Sciatic nerve (tissue), 1 donor: ENCODE measurements around the gene ZNF730. TPM values are rescaled to one million over a fixed set of nuclear protein-coding genes. Genes with fewer than 3 reads are reported as not detected.

Experiments used
- total RNA-seq: library from RNA; stranded (reverse); fragmentation: NEBNext Ultra II Directional; extraction: Animal tissue kit (Norgen Biotek cat#: 25700); gene quantifications from one replicate; pipeline ENCODE4 v1.2.1, GENCODE V29; 2021
- donor health status: DM: no; HTN: no; CAD: no.

The ZNF730 gene
- total RNA-seq, 1 donor from 2014 or later = 1.8 TPM

Other genes with a start within 250 kb of the ZNF730 start
- 4.0 TPM for gene ZNF728, start 113.8 kb upstream of the ZNF730 start, total RNA-seq
- 1.7 TPM for gene ZNF724, start 133.4 kb downstream of the ZNF730 start, total RNA-seq